Measurements from ENCODE around the gene BET1.

Gene BET1

DNA sequence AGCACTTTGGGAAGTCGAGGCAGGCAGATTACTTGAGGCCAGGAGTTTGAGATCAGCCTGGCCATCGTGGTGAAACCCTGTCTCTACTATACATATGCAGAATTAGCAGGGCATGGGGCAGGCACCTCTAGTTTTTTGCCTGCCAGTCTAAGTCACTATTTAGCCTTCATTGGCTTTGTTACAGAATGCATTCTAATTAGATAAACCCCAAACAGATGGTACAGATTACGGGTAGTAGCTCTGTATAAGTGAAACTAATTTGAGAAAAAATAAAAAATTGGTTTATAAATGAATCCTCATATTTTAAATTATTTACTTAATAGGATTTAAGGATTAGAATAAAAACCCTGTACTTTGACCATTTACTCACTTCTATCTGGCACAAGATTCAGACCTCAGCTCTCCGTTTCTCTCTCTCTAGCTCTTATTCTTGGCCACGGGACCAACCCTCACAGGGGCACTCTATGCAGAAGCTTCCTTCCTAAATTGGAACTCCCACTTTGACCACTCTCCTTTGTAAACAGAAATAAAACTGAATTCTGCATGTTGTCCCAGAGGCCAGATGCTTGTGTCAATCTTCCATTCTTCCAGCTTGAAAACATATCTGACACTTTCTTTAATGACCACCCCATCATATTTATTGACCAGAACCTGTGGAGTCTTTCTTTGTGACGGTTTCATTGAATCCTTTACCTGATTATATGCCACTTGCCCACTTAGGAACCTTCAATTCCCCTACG lies 26.8 kb downstream of the BET1 start:
- no peaks in the 10 kb centered on the region for H3K27me3 Mint-ChIP-seq (ENCODE audit: low read depth, poor library complexity)
- no peak for DNase-seq
- no peak overlapping the region for H3K27ac Mint-ChIP-seq
- TF ChIP-seq, protein P1, sequence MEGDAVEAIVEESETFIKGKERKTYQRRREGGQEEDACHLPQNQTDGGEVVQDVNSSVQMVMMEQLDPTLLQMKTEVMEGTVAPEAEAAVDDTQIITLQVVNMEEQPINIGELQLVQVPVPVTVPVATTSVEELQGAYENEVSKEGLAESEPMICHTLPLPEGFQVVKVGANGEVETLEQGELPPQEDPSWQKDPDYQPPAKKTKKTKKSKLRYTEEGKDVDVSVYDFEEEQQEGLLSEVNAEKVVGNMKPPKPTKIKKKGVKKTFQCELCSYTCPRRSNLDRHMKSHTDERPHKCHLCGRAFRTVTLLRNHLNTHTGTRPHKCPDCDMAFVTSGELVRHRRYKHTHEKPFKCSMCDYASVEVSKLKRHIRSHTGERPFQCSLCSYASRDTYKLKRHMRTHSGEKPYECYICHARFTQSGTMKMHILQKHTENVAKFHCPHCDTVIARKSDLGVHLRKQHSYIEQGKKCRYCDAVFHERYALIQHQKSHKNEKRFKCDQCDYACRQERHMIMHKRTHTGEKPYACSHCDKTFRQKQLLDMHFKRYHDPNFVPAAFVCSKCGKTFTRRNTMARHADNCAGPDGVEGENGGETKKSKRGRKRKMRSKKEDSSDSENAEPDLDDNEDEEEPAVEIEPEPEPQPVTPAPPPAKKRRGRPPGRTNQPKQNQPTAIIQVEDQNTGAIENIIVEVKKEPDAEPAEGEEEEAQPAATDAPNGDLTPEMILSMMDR (IDR thresholded peaks at IDR 0.05): no peak
- H3K9me3 Mint-ChIP-seq: no peaks in the 10 kb centered on the region
- H3K36me3 Mint-ChIP-seq (ENCODE audit: low read depth): no peaks in the 10 kb centered on the region
- H3K4me3 Mint-ChIP-seq: no peak overlapping the region
- peaks cover 5% of the 10 kb centered on the region for H3K4me1 Mint-ChIP-seq

DNA sequence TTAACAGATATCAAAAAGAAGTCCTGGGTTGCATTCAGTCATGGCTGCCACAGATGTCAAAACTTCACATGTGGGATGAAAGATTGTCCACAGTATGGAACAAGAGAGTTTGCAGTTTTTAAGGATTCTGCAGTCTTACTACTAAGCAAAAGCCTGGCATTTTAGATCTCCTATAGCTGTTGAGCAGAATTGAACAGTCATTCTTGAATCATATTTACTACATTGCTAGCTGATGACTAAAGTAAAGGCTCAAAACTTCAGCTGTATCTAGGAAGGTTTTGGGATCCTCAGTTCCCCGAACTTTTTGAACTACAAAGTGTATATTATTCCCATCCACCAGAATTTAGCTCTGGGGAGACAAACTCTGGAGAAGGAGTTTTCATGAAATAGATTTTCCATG lies 31.0 kb downstream of the BET1 start:
- DNase-seq: no peak
- Mint-ChIP-seq H3K4me1 (no peaks in the 10 kb centered on the region), H3K9me3 (no peaks in the 10 kb centered on the region), H3K27ac (no peak overlapping the region), H3K4me3 (no peak overlapping the region), H3K36me3 (ENCODE audit: low read depth) (no peaks in the 10 kb centered on the region), H3K27me3 (ENCODE audit: low read depth, poor library complexity) (peaks cover 3% of the 10 kb centered on the region)
- TF ChIP-seq, protein P1 (IDR thresholded peaks at IDR 0.05): no peak

DNA sequence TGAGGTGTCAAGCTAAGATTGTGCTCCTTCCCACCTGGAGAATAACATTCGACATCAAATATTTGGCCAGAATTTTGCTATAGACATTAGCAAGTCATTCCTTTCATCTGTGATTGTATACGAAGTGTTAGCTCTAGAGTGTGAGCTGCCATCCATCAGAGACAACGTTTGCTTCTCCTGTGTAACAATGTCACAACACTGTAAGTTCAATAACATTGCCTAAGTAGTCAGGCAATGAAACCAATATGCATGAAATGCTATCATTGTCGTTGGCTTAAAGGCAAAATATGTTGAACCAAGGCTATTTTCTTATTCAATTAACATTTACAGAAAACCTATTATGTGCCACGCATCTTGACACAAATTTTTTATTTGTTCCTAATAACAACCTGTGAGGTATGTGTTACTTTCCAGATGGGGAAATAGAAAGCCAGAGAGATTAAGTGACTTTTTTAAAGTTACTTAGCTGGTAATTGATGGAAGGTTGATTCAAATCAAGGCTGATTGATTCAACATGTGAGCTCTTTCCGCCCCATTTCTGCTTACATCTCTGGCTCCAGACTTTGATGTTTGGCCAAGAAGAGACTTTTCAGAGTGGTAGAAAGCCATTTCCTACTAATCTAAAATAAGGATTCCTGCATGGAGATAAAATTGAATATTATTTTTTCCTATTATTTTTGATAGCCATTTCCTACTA lies 32.0 kb downstream of the BET1 start:
- Mint-ChIP-seq H3K4me1 (no peaks in the 10 kb centered on the region), H3K9me3 (no peaks in the 10 kb centered on the region), H3K36me3 (ENCODE audit: low read depth) (no peaks in the 10 kb centered on the region), H3K4me3 (no peak overlapping the region), H3K27ac (no peak overlapping the region), H3K27me3 (ENCODE audit: low read depth, poor library complexity) (peaks cover 3% of the 10 kb centered on the region)
- TF ChIP-seq, protein P1 (IDR thresholded peaks at IDR 0.05): no peak
- no peak for DNase-seq

DNA sequence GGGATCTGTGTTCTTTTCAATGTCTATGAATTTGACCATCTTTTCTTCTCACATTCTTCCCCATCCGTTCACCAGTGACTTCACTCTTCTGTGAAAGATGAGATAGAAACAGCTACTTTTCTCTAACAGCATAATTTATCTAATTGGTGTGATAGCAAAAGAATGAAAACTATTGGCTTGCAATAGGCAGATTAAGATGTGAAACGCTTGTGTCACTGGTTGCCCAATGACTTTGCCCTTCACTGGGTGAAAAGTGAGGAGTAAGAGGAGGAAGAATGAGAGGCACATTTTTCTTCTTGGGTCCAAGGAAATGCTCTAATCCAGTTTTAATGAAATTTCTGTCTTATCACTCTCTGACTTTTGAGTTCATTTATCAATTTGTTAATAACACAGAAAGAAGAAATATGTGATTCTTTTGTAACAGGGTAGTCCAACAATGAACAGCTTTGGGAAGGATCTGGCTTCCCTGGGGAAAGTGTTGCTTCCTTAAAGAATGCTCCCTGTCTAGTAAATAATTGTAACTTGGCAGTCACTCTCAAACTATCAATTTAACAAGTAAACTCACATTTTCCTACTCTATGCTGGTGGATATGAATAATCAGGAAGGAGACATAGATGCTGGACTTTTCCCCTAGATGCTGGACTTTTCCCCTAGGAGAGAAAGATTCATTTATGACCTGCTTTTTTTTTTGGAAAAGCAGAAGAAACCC lies 35.1 kb downstream of the BET1 start:
- peaks cover 3% of the 10 kb centered on the region for H3K27me3 Mint-ChIP-seq (ENCODE audit: low read depth, poor library complexity)
- no peaks in the 10 kb centered on the region for H3K36me3 Mint-ChIP-seq (ENCODE audit: low read depth)
- no peaks in the 10 kb centered on the region for H3K4me1 Mint-ChIP-seq
- DNase-seq: no peak
- no peak overlapping the region for H3K4me3 Mint-ChIP-seq
- no peak overlapping the region for H3K27ac Mint-ChIP-seq
- H3K9me3 Mint-ChIP-seq: no peaks in the 10 kb centered on the region
- TF ChIP-seq, protein P1 (IDR thresholded peaks at IDR 0.05): no peak

DNA sequence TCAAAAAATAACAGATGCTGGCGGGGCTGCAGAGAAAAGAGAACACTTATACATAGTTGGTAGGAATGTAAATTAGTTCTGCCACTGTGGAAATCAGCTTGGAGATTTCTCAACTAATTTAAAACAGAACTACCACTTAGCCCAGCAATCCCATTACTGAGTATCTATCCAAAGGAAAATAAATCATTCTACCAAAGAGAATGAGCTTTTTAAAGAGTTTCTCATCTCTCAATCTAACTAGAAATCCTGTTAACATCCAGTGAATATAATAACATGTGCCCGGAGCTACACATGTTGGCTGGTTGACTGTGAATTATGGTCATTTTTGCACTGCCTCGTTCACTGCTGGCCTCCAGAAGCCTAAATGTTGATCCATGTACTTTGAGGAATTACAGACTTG lies 39.3 kb downstream of the BET1 start:
- no peaks in the 10 kb centered on the region for H3K36me3 Mint-ChIP-seq (ENCODE audit: low read depth)

More for the DNA sequence above, 39.3 kb downstream of the BET1 start:
- Mint-ChIP-seq H3K4me3 (no peak overlapping the region), H3K27me3 (ENCODE audit: low read depth, poor library complexity) (peaks cover 4% of the 10 kb centered on the region), H3K4me1 (no peaks in the 10 kb centered on the region), H3K27ac (no peak overlapping the region), H3K9me3 (no peaks in the 10 kb centered on the region)
- DNase-seq: no peak
- TF ChIP-seq, protein P1 (IDR thresholded peaks at IDR 0.05): no peak
